Measurements from ENCODE around the gene CD27.

The CD27 gene

DNA sequence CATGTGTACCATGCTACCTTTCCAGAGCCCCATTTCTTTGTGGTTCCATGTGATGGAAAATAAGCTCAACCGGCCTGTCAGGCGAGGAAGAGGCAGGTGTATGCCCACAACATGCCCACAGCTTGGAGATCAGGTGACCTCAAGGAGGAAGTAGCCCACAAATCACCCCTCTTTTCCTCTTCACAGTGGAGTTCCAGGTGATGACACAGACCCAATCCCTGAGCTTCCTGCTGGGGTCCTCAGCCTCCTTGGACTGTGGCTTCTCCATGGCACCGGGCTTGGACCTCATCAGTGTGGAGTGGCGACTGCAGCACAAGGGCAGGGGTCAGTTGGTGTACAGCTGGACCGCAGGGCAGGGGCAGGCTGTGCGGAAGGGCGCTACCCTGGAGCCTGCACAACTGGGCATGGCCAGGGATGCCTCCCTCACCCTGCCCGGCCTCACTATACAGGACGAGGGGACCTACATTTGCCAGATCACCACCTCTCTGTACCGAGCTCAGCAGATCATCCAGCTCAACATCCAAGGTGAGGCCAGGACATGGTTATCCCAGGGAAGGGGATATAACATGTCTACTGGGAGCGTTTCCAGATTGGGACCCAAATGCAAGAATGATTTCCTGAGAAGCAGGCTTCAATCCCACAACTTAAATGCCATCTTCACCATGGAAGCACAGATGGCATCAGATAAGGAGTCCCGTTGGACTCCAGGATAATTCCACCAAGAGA lies 12.6 kb downstream of the CD27 start:
- Mint-ChIP-seq H3K27me3 (ENCODE audit: low read depth) (no peaks in the 10 kb centered on the region), H3K4me1 (peaks cover 6% of the 10 kb centered on the region), H3K36me3 (ENCODE audit: low read depth) (peaks cover 28% of the 10 kb centered on the region)

DNA sequence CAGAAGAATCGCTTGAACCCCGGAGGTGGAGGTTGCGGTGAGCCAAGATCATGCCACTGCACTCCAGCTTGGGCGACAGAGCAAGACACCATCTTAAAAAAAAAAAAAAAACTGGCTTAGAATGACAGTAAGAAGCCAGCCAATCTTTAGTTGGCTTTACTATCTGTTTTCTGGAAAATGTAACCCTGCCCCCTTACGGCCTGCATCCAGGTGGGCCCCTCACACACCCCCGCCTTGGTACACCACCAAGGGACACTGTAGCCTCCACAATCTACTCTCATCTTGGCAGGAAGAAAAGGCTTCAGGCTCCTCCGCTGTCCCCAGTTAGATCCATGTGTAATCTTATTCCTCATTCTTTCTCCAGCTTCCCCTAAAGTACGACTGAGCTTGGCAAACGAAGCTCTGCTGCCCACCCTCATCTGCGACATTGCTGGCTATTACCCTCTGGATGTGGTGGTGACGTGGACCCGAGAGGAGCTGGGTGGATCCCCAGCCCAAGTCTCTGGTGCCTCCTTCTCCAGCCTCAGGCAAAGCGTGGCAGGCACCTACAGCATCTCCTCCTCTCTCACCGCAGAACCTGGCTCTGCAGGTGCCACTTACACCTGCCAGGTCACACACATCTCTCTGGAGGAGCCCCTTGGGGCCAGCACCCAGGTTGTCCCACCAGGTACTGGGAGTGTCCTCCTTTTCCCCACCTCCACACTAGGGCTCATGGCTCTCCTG lies 13.7 kb downstream of the CD27 start:
- Mint-ChIP-seq H3K4me3 (no peak overlapping the region), H3K36me3 (ENCODE audit: low read depth) (peaks cover 32% of the 10 kb centered on the region), H3K27me3 (ENCODE audit: low read depth) (no peaks in the 10 kb centered on the region), H3K4me1 (no peaks in the 10 kb centered on the region), H3K27ac (no peak overlapping the region), H3K9me3 (no peaks in the 10 kb centered on the region)
- TF ChIP-seq, protein P1, sequence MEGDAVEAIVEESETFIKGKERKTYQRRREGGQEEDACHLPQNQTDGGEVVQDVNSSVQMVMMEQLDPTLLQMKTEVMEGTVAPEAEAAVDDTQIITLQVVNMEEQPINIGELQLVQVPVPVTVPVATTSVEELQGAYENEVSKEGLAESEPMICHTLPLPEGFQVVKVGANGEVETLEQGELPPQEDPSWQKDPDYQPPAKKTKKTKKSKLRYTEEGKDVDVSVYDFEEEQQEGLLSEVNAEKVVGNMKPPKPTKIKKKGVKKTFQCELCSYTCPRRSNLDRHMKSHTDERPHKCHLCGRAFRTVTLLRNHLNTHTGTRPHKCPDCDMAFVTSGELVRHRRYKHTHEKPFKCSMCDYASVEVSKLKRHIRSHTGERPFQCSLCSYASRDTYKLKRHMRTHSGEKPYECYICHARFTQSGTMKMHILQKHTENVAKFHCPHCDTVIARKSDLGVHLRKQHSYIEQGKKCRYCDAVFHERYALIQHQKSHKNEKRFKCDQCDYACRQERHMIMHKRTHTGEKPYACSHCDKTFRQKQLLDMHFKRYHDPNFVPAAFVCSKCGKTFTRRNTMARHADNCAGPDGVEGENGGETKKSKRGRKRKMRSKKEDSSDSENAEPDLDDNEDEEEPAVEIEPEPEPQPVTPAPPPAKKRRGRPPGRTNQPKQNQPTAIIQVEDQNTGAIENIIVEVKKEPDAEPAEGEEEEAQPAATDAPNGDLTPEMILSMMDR (IDR thresholded peaks at IDR 0.05; ENCODE audit: unreplicated experiment in 3 of 3) = no peak

More for the DNA sequence above, 12.6 kb downstream of the CD27 start:
- TF ChIP-seq, protein P1 (IDR thresholded peaks at IDR 0.05; ENCODE audit: unreplicated experiment in 3 of 3) = no peak
- no peak overlapping the region for H3K27ac Mint-ChIP-seq
- H3K9me3 Mint-ChIP-seq = no peaks in the 10 kb centered on the region
- H3K4me3 Mint-ChIP-seq = no peak overlapping the region

DNA sequence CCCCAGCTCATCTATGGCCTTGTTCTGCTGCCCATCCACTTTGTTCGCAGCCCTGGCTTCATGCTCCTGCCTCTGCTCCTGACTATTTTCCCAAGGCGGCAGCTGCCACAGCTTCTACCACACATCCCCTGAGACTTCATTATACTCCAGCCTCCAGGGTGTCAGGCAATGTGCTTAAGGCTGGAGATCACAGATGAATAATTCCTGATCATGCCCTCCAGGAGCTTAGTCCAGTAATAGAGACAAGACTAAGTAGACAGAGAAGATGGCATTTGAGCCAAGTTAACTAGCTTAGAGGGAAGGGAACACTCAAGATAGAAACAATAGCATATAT lies 14.2 kb downstream of the CD27 start:
- Mint-ChIP-seq H3K9me3 (no peaks in the 10 kb centered on the region), H3K27ac (no peak overlapping the region), H3K27me3 (ENCODE audit: low read depth) (no peaks in the 10 kb centered on the region), H3K4me3 (no peak overlapping the region), H3K36me3 (ENCODE audit: low read depth) (peaks cover 33% of the 10 kb centered on the region), H3K4me1 (no peaks in the 10 kb centered on the region)
- TF ChIP-seq, protein P1 (IDR thresholded peaks at IDR 0.05; ENCODE audit: unreplicated experiment in 3 of 3) = no peak

DNA sequence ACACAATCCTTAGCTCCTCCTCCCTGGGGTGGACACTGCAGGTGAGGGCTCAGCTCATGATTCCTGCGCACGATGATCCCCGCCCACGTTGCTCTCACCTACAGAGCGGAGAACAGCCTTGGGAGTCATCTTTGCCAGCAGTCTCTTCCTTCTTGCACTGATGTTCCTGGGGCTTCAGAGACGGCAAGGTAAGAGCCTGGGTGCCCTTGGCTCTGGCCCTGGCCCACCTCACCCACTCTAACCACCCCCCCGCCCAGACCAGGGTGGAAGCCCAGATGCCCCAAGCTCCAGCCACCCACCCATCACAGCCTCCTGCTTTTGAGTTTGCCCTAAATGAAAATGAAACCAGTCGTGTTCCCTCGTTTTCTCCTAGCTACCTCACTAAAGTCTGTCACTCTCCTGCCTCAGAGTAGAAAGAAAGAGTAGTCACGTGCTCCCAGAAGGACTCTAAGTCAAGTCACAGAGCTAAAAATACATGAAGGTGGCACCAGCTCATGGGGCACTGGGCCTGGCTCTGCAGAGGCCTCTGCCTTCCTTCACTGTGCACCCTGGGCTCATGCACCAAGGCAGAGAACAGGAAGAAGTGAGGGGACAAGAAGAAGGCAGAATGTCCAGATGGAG lies 16.1 kb downstream of the CD27 start:
- Mint-ChIP-seq H3K9me3 (no peaks in the 10 kb centered on the region), H3K4me3 (no peak overlapping the region), H3K27me3 (ENCODE audit: low read depth) (no peaks in the 10 kb centered on the region), H3K27ac (no peak overlapping the region), H3K4me1 (peaks cover 5% of the 10 kb centered on the region), H3K36me3 (ENCODE audit: low read depth) (peaks cover 48% of the 10 kb centered on the region)
- TF ChIP-seq, protein P1 (IDR thresholded peaks at IDR 0.05; ENCODE audit: unreplicated experiment in 3 of 3) = no peak

DNA sequence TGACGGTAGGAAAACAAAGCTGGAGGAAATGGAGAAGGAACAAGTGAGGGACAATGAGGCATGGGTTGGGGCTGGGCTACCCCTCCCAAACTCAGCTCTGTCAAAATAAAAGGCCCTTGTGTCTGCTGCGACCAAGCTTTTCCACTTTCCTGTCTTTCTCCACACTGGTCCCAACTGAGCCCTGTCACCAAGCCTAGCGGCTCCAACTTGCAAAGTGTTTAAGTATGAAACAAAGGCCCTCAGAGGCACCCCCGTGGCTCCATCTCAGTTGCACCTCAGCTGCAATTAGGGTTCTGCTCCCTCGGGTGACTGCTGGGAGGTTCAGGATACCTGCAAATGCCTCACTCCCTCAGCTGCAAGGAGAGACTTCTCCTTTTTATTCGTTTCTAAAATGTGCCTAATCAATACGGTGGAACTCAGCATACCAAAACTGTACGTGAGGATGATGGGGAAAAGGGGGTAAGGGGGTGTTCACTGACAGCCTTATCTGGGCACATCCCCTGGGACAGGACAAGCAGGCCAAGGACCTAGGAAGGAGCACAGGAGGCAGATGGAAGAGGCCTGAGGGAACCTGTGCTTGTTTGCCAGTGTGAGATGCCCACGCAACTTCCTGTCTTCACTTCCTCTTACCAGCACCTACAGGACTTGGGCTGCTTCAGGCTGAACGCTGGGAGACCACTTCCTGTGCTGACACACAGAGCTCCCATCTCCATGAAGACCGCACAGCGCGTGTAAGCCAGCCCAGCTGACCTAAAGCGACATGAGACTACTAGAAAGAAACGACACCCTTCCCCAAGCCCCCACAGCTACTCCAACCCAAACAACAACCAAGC lies 16.9 kb downstream of the CD27 start:
- no peaks in the 10 kb centered on the region for H3K27me3 Mint-ChIP-seq (ENCODE audit: low read depth)
- no peak overlapping the region for H3K27ac Mint-ChIP-seq
- no peaks in the 10 kb centered on the region for H3K9me3 Mint-ChIP-seq
- H3K4me1 Mint-ChIP-seq = peaks cover 5% of the 10 kb centered on the region
- H3K36me3 Mint-ChIP-seq (ENCODE audit: low read depth) = peaks cover 48% of the 10 kb centered on the region
- H3K4me3 Mint-ChIP-seq = no peak overlapping the region
- TF ChIP-seq, protein P1 (IDR thresholded peaks at IDR 0.05; ENCODE audit: unreplicated experiment in 3 of 3) = no peak

Data from nephron (organoid).